Right atrium auricular region (tissue), 2 donors: ENCODE results near the gene TENM4. TPM values are rescaled to one million over a fixed set of nuclear protein-coding genes. Genes with fewer than 3 reads are reported as not detected.

Experiments
- DNase-seq: peaks from one replicate; pipeline ENCODE4 v3.0.0-alpha.2; 2019; ENCODE audit warnings: low spot score
- H3K27ac ChIP-seq, 2 donors: fragments of 200-600 bp; sonication (generic); 1 replicate in 1 of 2; 2 replicates in 1 of 2; pipeline ENCODE4 v1.5.1; 2016 to 2019
- H3K27me3 ChIP-seq, 2 donors: fragments of 200-600 bp; sonication (generic); one replicate each; pipeline versions ENCODE4 v1.5.1 to v1.6.0; 2017 to 2019
- H3K36me3 ChIP-seq: fragments of 200-600 bp; sonication (generic); one replicate; pipeline ENCODE4 v1.5.1; 2016
- H3K4me1 ChIP-seq, 2 donors: fragments of 200-600 bp; sonication (generic); one replicate each; pipeline versions ENCODE4 v1.5.1 to v1.6.0; 2017 to 2019
- H3K4me3 ChIP-seq, 2 donors: fragments of 200-600 bp; sonication (generic); 1 replicate in 1 of 2; 2 replicates in 1 of 2; pipeline ENCODE4 v1.5.1; 2017 to 2019; ENCODE audit warnings: mild to moderate bottlenecking in 1 of 2, moderate library complexity in 1 of 2
- H3K9me3 ChIP-seq, 2 donors: fragments of 200-600 bp; sonication (generic); one replicate each; pipeline ENCODE4 v1.5.1; 2019
- total RNA-seq, 2 donors: library from RNA; depleted of rRNA; stranded (reverse); fragments of >200 nt; gene quantifications; one replicate each; pipeline ENCODE4 v1.1.0, GENCODE V29; 2016
- TF ChIP-seq, protein P1 (sequence below), 2 donors: fragments of 200-600 bp; sonication (generic); IDR thresholded peaks; one replicate each; pipeline ENCODE4 v1.5.1; 2019; ENCODE audit warnings: antibody characterized with exemption in 2 of 2

Gene TENM4
- total RNA-seq, 2 donors from 2014 or later = 0.30 to 0.98 TPM

DNA sequence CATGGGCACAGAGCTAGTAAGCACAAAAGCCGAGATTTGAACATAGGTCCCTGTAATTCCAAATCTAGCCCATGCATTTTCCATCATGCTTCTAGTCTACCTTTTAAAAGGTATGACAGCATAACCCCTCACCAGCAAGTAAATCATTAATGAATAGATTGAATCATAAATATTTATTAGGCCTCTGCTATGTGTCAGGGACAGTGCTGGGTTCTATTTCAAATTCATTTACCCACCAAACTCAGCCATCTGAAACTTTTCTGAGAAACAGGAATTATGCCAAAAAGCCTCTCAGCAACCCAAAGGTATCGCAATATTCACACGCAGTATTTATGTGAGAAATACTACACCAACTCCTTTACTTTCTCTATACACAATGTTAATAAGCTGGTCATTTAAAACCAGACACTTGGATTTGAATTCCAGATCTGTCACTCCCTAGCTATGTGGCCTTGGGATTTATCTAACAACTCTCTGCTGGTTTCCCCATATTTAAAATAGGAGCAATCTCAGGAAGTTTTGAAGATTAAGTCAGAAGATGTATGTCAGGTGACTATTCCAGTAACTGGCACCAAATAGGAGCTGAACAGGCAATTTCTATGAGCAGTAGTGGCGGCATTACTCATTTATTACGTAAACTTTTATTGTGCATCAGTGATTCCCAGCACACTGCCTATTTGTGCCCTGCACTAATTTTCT, 191.4 kb downstream of the TENM4 start:
- peaks cover 0 to 4% of the 10 kb centered on the region in 2 donors for H3K4me1 ChIP-seq
- no peak overlapping the region for H3K27ac ChIP-seq
- no peak for DNase-seq
- H3K36me3 ChIP-seq = no peaks in the 10 kb centered on the region
- H3K4me3 ChIP-seq = no peak overlapping the region
- TF ChIP-seq, protein P1, sequence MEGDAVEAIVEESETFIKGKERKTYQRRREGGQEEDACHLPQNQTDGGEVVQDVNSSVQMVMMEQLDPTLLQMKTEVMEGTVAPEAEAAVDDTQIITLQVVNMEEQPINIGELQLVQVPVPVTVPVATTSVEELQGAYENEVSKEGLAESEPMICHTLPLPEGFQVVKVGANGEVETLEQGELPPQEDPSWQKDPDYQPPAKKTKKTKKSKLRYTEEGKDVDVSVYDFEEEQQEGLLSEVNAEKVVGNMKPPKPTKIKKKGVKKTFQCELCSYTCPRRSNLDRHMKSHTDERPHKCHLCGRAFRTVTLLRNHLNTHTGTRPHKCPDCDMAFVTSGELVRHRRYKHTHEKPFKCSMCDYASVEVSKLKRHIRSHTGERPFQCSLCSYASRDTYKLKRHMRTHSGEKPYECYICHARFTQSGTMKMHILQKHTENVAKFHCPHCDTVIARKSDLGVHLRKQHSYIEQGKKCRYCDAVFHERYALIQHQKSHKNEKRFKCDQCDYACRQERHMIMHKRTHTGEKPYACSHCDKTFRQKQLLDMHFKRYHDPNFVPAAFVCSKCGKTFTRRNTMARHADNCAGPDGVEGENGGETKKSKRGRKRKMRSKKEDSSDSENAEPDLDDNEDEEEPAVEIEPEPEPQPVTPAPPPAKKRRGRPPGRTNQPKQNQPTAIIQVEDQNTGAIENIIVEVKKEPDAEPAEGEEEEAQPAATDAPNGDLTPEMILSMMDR (IDR thresholded peaks at IDR 0.05) = no peak
- no peaks in the 10 kb centered on the region for H3K9me3 ChIP-seq
- H3K27me3 ChIP-seq = no peaks in the 10 kb centered on the region

DNA sequence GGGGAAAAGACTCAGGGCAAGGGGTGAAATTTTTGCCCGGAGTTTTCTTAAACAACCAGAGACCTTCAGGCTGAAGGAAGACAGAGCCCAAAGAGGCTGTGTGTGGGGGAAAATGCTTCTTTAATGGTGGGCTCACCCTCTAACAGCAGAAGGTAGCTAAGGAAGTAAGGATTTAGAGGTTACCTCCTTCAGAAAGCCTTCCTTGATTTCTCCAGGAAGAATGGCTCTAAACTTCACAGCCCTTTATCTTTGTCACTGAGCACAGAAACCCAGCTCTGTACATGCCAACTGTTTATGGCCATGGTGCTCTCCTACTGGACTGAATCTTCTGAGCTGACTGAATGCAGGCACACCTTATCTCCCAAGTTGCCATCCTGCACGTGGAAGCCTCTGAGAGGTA, 196.0 kb downstream of the TENM4 start:
- peaks cover 0 to 10% of the 10 kb centered on the region in 2 donors for H3K4me1 ChIP-seq
- no peaks in the 10 kb centered on the region for H3K9me3 ChIP-seq
- TF ChIP-seq, protein P1 (IDR thresholded peaks at IDR 0.05) = no peak
- no peaks in the 10 kb centered on the region for H3K27me3 ChIP-seq
- DNase-seq = no peak
- no peak overlapping the region for H3K4me3 ChIP-seq
- peak overlapping the region in 1 of 2 donors; percentile 35 for H3K27ac ChIP-seq
- no peaks in the 10 kb centered on the region for H3K36me3 ChIP-seq

DNA sequence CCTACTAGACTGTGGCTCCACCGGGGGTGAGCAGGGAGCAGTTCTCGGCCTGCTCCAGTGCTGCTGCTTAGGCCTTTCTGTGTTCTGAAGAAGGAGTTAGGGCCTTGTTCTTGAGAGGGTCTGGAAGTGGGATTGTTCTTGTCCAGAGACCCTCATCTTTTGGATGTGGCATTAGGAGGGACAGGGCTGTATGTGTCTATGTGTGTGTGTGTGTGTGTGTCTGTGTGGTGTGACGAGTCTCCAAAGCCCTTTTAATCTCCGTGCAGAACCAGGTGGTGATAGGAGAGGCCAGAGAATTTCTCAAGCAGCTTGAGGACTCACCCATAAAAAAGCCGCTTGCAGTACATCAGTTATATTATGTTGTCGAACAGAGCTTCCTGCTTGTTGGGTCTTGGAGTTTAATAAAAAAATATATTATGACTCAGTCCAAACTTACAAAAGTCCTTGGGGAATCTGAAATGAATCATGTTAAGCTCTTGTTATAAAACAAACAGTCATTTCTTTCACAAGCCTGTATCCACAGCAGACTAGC, 196.5 kb downstream of the TENM4 start:
- no peak overlapping the region for H3K4me3 ChIP-seq
- H3K9me3 ChIP-seq = no peaks in the 10 kb centered on the region
- TF ChIP-seq, protein P1 (IDR thresholded peaks at IDR 0.05) = no peak
- DNase-seq = no peak
- peaks cover 0 to 10% of the 10 kb centered on the region in 2 donors for H3K4me1 ChIP-seq
- no peaks in the 10 kb centered on the region for H3K36me3 ChIP-seq
- H3K27ac ChIP-seq = peak overlapping the region in 1 of 2 donors; percentile 48
- no peaks in the 10 kb centered on the region for H3K27me3 ChIP-seq

DNA sequence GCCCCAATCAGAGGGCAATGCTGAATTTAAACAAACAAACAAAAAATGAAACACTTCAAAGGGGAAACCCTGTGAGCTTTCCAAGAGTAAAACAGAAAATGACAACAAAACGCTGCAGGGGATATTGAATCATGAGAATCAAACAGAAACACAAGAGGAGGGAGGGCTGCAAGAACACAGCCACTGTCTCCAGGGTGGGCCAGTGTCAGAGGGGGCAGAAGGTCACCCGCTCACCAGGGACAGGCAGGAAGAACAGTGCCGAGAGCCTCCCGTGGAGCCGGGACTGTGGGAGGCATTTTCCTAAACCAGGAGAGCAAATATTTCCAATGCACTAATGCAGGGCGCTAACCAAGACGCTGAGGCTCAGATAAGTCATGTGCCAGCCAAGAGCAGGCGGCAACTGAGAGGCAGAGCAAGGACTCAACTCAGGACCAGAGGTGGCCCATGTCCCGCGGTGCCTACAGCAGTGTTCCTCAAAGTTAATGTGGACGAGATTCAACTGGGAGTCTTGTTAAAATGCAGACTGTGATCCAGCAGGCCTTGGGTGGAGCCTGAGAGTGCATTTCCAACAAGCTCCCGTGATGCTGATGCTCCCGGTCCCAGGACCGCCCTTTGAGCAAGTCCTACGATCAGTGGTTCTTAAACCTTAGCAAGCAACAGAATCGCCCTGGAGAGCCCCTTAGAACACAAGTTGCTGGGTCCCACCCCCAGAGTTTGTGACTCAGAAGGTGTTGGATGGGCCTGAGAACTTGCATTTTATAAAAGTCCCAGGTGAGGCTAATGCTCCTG, 197.2 kb downstream of the TENM4 start:
- no peaks in the 10 kb centered on the region for H3K27me3 ChIP-seq
- H3K27ac ChIP-seq = peak overlapping the region in 1 of 2 donors; percentile 48
- TF ChIP-seq, protein P1 (IDR thresholded peaks at IDR 0.05) = no peak
- no peak overlapping the region for H3K4me3 ChIP-seq
- no peaks in the 10 kb centered on the region for H3K9me3 ChIP-seq
- DNase-seq = no peak
- H3K36me3 ChIP-seq = no peaks in the 10 kb centered on the region
- H3K4me1 ChIP-seq = peaks cover 0 to 10% of the 10 kb centered on the region in 2 donors

DNA sequence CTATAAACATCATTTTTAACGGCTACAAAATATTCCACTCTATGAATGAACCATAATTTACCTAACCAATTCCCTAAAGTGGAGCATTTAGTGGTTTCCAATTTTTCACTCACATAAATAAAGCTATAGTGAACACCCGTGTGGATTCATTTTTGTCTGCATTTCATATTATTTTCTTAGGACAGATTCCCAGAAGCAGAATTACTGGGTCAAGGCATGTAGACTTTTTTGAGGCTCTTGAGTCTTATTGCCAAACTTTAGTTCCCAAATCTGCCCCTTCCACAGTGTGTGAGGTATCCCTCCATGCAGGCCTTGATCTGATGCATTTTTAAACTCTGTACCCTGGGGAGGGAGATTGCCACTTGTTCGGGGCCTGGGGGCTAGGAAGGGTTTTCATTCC, 198.2 kb downstream of the TENM4 start:
- H3K27ac ChIP-seq = no peak overlapping the region
- TF ChIP-seq, protein P1 (IDR thresholded peaks at IDR 0.05) = no peak
- H3K9me3 ChIP-seq = no peaks in the 10 kb centered on the region
- H3K4me3 ChIP-seq = no peak overlapping the region
- H3K27me3 ChIP-seq = no peaks in the 10 kb centered on the region
- H3K4me1 ChIP-seq = peaks cover 0 to 15% of the 10 kb centered on the region in 2 donors
- H3K36me3 ChIP-seq = no peaks in the 10 kb centered on the region
- DNase-seq = no peak
